Hypothalamus (tissue), 51 donors: ENCODE results near the gene GNG8.
A peak's percentile ranks its signal among the peaks of the same experiment; 100 is the strongest.

ENCODE experiments used
- DNase-seq, 51 donors: peaks; one replicate each; lab custom pipeline; 2025; lab: John Stamatoyannopoulos, UW

GNG8 gene

DNA sequence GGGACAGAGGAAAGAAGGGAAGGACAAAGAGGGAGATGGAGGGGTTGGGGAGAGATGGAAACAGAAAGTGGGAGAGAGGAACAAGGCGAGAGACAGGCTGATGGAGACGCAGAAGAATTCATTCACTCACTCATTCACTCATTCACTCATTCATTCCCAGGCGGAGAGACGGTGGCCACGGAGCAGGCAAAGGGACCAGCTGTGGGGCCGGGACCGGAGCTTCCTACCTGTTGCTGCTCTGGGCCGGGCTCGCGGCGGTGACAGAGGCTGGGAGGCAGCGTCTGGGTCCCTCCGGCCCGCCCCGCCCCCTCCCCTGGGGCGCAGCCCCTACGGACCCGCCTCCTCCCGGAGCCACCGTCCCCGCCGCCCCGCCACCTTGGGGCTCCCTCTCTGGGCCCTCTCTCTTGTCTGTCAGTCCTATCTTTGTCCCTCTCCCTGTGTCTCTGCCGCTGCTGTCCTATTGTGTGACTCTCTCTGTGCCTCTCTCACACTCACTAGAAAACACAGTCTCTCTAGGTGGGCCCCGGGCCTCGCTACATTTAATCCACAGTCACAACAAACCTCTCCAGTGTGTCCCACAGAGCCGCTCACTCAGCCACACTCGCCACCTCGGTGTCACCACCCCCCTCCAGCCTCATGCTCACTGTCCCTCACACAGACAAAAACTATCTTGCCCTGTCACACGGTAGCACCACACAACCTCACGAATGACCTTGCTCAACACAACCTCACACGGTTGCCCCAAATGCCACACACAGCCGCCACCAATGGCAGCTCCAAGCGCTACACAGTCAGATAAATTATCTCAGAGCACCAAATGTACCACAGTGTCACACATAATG is at the start of gene GNG8:
TSS of gene GNG8 (minus strand) at position 283 of the 842 bp plus-strand sequence. CDS start 1,520 bp downstream, outside the sequence.
- DNase-seq: peak in 6 of 51 donors; percentile 8 to 33 (median 16)

DNA sequence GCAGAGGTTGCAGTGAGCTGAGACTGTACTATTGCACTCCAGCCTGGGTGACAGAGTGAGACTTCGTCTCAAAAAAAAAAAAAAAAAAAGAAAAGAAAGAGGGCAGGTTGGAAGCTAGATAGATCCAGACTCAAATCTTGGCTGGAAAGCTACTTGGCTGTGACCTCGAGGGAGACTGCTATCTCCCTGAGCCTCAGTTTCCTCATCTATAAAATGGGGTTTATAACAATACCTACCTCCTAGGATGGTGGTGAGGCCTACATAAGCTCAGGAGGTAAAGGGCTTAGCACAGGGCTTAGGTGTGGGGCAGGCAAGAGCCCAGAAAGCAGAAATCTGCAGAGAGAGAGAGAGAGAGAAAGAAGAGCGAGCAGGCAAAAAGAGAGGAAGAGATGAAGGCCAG is 49.2 kb upstream of the GNG8 start:
- DNase-seq: no peak

DNA sequence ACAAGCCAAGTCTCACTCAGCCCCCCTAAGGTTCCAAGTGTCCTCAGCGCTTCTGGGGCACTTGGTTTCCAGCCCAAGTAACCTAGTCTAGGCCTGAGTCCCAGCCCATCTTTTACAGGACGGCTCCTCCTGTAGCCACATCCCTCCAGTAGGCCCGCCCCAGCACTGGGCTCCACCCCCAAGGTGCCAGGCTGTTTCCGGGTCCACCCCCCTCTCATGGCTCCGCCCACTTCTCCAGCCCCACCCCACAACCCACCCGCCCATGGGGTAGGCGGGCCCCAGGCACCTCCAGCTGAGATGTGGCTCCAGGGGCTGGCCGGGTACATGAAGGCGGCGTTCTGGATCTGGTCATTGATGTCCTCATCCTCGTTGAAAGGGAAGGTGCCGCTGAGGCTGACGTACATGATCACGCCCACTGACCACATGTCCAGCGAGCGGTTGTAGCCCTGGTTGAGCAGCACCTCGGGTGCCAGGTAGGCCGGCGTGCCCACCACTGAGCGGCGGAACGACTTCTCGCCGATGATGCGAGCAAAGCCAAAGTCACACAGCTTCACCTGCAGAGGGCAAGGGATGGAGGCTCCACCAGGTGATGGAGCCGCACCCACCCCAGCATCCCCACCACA is 42.2 kb upstream of the GNG8 start:
- DNase-seq: no peak

DNA sequence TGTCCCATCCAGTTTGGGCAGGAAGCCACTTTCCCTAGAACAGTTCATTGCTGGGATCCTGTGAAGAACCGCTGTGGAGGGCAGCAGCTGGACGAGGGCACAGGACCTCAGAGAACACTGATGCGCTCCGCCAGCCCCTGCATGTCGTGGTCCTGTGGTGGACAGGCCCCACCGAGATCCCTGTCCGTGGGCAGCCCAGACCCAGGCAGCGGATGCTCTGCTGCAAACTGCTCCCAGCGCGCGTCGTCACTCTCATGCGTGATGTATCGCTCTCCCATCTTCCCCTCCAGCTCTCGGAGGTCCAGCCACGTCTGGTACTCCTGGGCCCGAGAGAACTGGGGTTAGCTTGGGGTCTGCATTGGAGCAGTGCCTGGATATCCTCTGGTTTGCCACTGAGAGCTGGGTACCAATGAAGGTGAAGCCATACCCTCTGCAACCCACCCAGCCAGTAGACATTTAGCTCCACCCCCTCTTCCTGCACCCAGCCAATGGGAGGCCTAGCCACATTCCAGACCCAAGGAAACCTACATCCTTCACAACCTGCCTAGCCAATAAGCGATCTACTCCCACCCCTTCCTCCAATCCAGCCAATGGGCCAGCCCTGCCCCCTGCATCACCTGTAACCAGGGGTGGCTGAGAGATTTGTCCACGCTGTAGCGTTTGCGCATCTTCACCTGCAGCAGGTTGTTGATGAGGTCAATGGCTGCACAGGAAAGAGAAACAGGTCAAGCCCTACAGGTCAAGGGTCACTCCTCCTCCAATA is 38.6 kb upstream of the GNG8 start:
- peak in 7 of 51 donors; percentile 3 to 35 (median 8) for DNase-seq

DNA sequence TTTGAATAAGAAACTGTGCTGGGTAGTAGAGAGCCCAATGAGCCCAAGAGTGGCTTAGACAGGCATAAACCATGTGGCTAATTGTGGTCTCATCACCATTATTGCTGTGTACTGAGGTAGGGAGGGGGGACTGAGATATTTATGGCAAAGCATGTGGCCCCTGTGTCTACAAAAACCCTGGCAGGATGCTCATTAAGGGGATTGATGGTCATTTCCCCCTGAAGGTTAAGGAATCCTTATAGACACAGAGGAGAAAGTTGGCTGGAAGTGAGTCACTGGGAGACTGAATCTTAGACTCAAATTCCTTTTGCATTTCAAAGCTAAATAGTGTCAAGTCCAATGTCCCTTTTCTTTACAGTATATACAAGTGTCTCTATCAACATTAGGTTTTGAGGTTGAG is 34.8 kb upstream of the GNG8 start:
- DNase-seq: no peak

DNA sequence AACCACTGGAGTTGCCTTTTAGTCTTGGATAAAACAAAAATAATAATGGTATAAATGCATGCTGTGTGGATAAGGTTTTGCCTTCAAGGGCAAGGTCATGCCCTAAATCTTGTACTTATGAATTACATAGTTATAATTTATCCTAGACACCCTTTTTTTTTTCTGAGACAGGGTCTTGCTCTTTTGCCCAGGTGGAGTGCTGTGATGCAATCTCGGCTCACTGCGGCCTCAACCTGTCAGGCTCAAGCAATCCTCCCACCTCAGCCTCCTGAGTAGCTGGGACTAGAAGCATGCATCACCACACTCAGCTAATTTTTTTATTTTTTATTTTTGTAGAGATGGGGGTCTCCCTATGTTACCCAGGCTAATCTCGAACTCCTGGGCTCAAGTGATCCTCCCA is 32.7 kb upstream of the GNG8 start:
- DNase-seq: no peak

DNA sequence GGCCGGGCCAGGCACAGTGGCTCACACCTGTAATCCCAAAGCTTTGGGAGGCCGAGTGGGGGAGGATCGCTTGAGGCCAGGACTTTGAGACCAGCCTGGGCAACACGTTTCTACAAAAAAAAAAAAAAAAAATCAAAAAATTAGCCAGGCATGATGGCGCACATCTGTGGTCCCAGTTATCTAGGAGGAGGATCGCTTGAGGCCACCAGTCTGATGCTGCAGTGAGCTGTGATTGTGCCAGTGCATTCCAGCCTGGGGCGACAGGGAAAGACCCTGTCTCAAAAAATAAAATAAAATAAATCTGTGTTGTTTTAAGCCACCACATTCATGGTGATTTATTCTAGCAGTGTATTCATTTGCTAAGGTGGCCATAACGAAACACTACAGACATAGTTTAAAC is 29.1 kb upstream of the GNG8 start:
- DNase-seq: no peak

DNA sequence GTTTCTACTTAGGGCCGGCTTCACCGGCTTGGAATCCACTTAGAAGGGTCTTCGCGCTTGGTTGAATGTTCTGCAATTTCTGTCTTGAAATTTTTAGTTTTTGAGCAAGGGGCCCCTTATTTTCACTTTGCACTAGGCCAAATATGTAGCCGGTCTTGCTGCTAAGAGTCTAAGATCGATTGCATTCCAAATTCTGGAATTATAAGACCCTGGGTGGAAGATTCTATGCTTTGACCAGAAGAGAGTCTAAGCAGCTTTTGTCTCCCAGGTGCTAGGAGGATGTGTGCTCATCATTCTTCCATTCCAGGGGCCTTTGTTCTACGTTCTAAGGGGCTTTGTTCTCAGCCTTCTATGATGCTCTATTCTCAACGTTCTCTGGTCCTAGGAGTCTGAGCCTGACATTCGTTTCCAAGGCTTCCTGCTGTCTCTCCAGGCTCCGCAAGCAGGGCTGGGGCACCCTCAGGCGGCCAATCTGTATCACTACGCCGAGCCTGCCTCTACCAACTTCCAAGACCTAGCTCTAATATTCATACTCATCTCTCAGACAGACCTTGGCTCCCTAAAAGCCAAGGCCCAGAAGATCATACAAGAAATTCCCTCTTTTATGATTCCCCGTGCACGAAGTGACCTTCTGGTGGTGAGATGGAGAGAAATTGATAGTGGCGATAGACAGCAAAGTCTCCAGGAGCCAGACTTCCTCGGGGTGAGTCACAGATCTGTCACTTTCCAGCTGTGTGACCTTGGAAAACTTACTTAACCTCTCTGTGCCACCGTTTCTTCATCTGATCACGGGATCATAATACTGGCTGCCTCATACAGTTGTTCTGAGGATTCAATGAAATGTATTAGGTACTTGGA is 26.0 kb upstream of the GNG8 start:
- peak in 50 of 51 donors; percentile 11 to 94 (median 78) for DNase-seq

DNA sequence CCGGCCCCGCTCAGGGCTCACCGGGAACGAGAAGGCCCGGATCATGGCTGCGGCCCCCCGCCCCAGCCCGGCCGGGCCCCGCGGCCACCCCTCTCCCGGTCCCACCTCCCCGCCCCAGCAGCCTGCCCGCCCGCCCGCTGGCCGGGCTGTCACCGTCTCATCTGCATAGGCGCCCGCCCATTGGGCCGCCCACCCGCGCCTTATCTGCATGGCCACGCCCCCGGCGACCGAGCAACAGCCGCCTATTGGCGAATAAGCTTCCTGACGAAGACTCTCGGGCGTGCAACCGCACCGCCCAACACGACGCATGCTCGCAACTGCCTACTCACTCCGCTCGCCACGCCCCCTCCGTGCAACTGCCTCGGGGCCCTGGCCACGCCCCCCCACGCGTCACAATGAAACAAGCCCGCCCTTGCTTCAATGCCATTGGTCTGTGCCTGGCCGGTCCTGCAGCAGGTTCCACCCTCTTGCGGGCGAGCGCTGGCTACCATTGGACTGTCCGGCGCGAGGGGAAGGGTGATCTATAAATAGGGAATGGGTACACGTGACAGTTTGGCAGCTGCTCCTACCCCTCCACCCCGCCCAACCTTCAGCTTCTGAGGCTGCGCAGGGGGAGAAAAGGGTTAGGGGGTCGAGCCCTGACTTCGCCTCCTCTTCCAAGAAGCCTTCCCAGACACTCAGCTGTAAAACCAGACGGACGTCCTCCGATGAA is 25.2 kb upstream of the GNG8 start, which contains the start of gene DACT3:
TSS of gene DACT3 (minus strand) at position 163 of the 712 bp plus-strand sequence. CDS start at position 45, 118 bp downstream.
- DNase-seq: peak; percentile 95 to 100 (median 100)

DNA sequence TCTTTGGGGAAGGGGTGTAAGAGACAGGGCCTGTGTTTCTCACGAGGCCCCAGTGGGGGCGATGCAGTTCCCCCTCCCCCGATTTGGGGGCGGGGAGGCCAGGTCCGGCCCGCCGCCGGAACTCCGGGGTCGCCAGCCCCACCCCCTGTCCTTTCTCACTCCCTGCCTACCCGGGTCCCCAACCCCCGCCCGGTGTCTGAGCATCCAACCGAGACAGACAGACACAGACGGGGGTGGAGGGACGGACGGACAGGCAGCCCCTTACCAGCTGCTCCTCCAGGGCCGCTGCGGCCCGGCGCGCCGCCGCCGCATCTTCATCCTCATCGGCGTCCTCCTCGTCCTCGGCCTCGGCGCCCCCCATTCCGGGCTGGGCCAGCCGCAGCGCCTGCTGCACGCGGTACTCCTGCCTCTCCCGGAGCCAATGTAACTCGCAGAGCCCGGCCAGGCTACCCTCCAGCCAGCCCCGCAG is 24.6 kb upstream of the GNG8 start:
- peak in 27 of 51 donors; percentile 25 to 68 (median 53) for DNase-seq

DNA sequence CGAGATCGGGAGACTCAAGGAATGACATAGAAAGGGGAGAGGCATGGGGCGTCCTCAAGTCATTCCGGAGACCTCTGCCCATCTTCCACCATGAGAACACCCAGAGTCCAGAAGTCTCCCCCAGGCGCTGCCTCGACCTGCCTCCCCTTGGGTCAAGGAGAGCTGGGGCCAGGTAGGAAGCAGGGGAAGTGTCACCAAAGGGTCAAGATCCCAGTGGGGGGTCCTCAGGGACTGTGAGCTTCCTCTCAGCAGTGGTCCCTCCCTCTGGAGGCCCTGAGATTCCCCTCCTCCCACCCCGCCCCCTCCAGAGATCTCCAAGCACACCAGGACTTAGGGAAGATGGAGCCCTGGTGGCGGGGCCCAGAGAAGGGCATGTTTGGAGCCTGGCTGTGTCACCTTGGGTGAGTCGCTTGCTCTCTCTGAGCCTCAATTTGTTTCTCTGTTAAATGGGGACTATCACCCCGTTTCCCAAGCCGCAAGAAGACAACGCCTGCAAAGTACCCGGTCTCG is 24.1 kb upstream of the GNG8 start:
- peak in 37 of 51 donors; percentile 16 to 80 (median 37) for DNase-seq

DNA sequence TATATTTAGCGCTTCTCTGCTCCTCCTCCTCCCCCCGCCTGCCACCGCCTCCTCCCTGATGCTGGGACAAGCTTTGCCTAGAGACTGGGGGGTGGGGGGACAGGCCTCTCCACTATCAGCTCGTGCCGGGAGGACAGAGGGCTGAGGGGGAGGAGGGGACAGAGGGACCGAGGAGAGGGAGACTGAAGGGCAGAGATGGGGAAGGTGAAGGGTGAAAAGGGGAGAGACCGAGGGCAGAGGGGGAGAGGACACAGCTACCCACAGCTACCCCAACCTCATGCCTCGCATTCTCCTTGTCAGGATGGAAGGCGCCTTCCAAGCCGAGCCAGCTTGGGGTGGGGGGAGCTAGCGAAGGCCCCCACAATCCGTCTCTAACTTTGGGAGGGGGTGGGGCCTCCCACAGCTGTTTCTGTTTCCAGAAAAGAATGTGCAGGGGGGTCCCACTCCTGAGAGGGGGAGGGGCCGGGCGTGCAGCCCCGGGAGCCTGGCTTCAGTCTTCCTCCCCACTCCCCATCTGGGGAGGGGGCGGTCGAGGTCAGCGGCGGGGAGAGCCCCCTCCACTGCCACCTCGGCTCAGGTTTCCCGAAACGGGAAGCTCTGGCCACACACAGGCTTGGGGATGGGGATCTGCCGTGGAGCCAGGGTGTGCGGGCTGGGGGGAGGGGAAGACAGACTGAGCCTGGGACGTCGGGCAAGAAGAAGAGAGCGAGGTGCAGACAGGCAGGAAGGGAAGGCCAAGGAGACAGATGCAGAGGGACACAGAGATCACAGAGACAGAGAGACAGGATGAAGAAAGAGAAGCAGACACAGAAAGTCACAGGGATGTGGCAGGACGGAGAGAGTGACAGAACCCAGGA is 23.4 kb upstream of the GNG8 start:
- peak in 42 of 51 donors; percentile 8 to 73 (median 39) for DNase-seq

DNA sequence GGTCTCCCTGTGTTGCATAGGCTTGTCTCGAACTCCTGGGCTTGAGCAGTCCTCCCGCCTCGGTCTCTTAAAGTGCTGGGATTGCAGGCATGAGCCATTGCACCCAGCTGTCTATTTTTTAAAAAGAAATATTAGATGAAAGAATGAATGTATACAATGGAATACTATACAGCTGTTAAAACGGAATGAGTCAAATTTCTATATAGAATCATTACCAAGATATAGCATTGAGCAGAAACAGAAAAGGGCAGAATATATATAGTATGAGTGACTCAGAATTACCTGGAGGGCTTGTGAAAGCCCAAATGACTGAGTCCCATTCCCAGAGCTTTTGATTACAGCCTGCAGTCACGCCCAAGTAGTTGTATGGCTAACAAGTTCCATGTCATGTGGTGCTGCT is 20.5 kb upstream of the GNG8 start:
- peak in 2 of 51 donors; percentile 11 to 17 for DNase-seq

DNA sequence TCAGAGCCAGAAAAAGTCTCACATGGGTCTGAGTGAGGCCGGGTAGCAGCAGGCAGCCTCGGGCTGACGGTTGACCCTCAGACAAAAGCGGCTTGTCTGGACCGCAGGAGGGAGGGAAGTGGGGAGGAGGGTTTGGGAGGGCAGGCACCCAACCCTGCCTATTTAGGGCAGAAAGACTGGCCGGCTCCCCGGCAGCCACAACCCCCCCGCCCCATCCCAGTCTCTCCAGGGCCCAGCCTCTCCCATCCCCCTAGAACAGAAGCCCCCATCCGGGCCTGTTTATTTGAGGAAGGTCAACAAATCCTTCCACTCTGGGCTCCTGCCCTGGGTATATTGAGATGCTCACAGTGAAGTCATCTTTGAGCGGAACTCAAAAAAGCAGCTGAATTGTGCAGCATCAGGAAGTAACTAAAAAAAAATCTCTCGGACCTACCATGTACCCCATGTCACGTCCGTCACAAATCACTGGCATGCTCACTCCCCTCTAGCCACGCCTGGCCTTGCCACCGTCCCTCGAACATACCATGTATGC is 18.7 kb upstream of the GNG8 start:
- DNase-seq: peak in 50 of 51 donors; percentile 5 to 91 (median 68)

DNA sequence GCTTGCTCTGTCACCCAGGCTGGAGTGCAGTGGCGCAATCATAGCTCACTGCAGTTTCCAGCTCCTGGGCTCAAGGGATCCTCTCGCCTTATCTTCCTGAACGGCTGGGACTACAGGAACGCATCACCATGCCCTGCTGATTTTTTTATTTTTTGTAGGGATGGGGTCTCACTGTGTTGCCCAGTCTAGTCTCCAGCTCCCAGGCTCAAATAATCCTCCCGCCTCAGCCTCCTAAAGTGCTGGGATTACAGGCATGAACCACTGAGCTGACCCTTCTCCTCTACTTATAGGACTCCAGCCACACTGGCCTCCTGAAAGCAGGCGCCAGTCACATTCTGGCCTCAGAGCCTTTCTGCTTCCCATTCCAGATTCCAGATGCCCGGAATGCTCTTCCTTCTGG is 14.4 kb upstream of the GNG8 start:
- DNase-seq: no peak

DNA sequence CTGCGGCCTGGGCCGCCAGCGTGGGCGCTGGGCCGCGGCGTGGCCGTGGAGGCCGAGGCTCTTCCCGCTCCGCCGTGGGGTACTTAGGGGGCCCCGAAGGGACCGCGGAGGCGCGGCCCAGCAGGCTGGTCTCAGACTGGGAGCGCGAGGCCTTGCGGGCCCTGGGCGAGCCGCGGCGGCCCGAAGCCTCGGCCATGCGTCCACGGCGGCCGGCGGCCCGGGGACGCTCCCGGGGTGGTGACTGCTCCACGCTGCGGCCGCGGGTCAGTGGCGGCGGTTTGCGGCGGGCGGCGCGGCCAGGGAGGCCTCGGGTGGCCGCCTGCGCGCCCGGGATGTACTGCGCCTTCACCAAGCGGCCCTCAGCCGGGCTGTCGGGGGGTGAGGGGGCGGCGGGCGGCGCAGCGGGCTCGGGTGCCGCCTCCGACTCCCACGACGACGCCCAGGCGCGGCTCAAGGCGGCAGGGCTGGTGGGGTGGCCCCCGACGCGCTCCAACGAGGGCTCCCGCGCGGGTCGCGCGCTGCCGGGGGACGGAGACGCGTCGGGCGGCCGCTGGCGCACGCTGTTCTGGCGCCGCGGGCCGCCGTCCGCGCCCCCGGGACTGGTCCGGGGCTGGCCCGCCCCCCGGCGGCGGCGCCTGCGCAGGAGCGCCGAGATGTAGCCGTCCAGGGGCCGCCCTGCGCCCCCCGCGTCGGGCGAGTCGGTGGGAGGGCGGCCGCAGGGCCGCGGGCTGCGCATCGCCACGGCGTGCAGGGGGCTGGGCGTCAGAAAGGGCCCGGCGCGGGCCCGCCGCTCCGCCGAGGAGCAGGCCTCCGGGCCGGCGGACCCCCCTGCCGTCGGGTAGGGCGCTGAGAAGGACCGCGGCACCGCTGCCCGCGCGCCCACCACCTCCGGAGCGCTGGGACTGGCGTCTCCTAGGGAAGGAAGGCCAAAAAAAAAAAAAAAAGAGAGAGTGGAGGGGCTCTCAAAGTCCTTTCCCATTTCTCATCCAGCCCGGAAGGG is 13.3 kb upstream of the GNG8 start:
- DNase-seq: no peak
